ENCODE data around the gene COG5. TPM values are rescaled to one million over a fixed set of nuclear protein-coding genes. Genes with fewer than 3 reads are reported as not detected.

Gene COG5
- total RNA-seq, 2 donors from 2014 or later: 39.7 to 45.8 TPM

DNA sequence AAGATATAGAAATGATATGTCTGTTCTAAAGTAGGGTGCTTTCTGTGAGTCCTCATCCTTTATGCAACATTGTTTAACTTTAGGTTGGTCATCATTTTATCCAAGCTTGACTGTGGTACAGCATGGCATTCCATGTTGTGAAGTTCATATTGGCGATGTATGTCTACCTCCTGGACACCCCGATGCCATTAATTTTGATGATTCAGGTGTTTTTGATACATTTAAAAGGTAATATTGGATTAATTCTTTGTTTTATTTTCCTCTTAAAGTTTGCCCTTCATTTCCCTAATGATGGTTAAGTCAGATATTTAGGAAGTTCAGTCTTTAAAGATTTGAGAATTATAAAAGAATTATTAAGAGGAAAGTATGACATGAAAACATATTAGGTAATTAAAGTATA lies 373.6 kb downstream of the COG5 start:
- ATAC-seq: no peak
- intact Hi-C loops (cut with DNase I, micrococcal nuclease): no loop called here
- DNase-seq: no peak

DNA sequence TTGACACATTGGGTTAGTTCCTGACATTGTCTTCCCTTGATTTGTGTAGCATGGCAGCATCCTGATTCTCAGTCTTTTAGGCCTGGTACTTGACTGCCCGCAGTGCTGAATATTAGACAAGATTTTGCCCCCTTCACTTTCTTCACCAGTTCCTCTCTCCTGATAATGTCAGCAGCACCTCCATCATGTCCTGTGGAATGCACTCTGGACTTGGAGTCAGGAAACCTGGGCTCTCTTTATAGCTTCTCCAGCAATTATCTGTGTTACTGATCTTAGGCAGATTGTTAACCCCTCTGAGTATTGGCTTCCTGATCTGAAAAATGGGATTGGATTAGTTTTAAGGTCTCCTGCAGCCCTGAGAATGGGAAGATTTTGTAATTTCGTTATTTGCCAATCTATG lies 375.9 kb downstream of the COG5 start:
- DNase-seq (no peak), ATAC-seq (peak; percentile 67)
- intact Hi-C loops (cut with DNase I, micrococcal nuclease): no loop called here

DNA sequence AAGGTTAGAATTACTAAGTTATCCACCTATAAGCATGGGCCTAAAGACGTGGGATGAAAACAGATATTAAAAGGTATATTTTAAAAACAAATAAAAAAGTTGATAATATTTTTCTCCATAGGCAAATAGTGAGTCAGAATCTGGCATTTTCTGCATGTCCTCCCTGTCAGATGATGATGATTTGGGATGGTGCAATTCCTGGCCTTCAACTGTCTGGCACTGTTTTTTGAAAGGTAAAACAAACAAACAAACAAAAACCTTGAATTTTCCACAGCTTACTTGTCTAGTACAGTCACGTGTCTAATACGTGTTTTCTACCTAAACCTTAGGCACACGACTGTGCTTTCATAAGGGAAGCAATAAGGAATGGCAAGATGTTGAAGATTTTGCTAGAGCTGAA lies 377.5 kb downstream of the COG5 start:
- intact Hi-C loops (cut with DNase I, micrococcal nuclease): no loop called here
- DNase-seq (no peak), ATAC-seq (no peak)

DNA sequence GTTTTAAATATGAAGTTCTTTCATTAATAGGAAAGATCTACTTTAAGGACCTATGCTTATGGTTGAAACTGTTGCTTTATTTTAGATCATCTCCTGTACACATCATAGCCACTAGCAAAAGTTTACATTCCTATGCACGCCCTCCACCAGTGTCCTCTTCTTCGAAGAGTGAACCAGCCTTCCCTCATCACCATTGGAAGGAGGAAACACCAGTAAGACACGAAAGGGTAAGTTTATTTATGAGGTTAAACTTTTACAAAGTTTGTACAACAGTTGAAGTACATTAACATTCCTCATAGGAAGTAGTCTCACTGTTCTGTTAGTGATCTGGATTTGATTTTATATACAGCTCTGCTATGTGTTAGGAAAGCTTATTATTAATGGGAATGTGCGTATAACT lies 378.0 kb downstream of the COG5 start:
- intact Hi-C loops (cut with DNase I, micrococcal nuclease): no loop called here
- ATAC-seq (peak; percentile 77), DNase-seq (no peak)

DNA sequence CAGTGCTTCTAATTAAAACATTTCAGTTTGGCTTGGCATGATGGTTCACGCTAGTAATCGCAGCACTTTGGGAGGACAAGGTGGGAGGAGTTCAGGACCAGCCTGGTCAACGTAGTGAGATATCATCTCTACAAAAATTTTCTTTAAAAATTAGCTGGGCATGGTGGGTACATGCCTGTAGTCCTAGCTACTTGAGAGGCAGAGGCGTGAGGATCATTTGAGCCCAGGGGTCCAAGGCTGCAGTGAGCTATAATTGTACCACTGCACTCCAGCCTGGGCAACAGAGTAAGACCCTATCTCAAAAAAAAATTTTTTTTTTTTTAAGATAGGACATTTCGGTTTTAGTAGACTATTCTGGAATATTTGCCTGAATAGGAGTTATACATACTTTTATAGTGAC lies 382.5 kb downstream of the COG5 start:
- no peak for DNase-seq
- intact Hi-C loops (cut with DNase I, micrococcal nuclease): no loop called here
- ATAC-seq: no peak

DNA sequence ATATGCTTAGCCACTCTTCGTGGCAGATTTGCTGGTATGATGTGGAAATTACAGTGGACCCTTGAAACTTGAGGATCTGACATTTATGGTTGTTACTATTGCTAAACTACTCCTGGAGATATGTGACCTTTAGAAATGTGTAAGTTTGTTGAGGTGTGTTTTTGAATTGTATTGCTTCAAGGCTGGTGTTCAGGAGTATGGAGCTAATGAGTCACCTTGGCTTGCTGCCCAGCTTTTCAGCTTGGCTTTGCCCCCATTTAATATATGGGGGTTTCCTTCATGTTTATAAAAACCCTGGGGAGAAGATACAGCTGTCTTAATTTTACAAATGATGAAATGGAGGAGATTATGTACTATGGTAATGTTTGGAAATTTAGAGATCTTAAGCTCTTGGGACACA lies 383.3 kb downstream of the COG5 start:
- intact Hi-C loops (cut with DNase I, micrococcal nuclease): no loop called here
- DNase-seq (peak; percentile 40 to 62), ATAC-seq (peak; percentile 81)

DNA sequence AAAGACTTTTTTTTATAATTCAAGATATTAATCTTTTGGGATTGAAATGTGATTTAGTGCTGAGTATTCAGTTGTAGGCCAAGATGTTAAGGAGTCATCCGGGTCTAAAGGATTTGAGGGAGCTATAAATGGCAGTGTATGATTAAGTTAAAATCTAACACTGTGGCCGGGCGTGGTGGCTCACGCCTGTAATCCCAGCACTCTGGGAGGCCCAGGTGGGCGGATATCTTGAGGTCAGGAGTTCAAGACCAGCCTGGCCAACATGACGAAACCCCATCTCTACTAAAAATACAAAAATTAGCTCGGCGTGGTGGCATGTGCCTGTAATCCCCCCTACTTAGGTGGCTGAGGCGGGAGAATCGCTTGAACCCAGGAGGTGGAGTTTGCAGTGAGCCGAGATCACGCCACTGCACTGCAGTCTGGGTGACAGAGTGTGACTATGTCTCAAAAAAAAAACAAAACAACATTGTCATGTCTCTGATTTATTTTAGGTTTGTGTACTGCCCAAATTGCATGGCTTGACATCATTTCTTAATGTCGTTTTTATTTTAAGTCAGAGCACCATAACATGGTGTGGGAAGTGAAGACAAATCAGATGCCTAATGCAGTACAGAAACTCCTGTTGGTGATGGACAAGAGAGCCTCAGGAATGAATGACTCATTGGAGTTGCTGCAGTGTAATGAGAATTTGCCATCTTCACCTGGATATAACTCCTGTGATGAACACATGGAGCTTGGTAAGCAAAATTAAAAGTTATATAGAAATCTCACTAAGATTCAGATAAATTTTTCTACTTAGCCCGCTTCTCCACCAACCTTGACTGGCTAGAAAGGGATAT lies 384.2 kb downstream of the COG5 start:
- ATAC-seq (peak; percentile 49), DNase-seq (no peak)
- intact Hi-C loops (cut with DNase I, micrococcal nuclease): no loop called here

DNA sequence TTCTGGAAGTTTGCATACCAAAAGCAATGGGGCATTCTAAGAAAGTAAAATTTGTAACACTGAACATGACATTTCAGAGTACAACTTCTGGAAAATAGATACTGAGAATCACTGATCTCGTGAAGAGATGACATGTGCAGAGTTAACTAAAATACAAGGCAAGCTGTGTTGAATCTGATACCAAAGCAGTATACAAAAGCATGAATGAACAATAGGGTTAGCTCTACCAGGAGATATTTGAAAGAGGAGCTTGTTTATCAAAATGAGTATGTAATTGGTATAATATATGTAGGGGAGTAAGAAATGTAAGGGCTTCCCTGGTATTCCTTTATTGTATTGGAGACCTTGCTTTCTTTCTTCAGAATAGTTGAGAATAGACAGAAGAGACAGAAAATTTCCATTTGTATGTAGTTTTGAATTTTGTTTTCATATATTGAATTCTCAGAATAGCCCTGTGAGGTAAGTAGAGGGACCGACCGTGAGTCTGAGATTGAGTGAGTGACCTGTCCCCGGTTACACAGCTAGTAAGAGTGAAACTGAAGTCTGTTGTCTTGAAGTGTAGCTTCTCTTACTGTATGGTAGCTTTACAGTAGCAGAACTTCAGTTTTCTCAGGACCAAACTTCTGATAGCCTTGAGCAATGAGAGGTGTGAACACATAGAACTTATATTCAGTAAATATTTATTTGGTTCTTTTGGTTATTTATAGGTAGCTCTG lies 389.9 kb downstream of the COG5 start:
- DNase-seq: no peak
- intact Hi-C loops (cut with DNase I, micrococcal nuclease): no loop called here
- no peak for ATAC-seq

DNA sequence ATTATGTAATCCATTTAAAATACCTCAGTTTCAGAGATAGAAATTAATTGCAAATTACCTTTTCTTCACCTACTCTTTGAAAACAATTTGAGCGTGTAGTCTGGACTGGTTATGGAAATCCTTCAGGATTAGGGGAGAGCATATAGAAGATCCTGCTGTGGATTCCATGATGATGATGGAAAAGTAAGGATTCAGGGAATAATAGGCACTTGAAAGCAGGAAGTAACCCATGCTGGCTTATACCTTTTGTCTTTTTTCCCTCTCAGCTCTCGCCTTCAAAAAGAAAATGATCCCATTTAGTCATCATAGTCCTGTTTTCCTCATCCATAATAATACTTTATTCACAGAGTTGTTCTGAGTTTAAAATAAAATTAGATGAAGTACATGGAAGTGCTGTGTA lies 390.5 kb downstream of the COG5 start:
- intact Hi-C loops (cut with DNase I, micrococcal nuclease): no loop called here
- DNase-seq (no peak), ATAC-seq (no peak)

DNA sequence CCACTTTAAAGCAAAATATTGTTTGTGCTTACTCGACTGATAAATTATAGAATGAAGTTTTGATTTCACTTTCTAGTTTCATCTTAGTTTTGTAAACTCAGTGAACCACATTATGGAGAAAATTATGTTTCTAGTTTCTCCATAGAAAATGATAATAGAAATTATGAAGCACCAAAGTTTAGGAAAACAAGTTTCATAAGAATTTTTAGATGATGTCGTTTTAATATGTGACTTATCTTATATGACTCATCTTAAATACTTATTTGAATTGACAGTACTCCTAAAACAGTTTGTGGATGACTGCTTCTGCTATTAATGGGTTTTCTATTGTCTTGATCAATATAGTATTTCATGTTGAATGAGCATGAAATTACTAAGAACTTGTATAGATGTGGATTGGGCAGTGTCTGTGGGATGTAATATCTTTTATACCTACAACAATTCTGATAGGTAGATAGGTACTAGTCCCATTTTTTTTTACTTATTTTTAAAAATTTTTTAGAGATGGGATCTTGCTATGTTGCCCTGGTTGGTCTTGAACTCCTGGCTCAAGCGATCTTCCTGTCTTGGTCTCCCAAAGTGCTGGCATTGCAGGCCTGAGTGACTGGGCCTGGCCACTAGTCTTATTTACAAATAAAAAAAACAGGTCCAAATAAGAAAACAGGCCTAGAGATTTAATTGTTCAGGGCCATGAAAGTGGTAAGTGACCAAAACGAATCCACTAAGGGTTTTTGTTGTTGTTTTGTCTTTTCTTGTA lies 391.3 kb downstream of the COG5 start:
- no peak for DNase-seq
- no peak for ATAC-seq
- intact Hi-C loops (cut with DNase I, micrococcal nuclease): no loop called here

DNA sequence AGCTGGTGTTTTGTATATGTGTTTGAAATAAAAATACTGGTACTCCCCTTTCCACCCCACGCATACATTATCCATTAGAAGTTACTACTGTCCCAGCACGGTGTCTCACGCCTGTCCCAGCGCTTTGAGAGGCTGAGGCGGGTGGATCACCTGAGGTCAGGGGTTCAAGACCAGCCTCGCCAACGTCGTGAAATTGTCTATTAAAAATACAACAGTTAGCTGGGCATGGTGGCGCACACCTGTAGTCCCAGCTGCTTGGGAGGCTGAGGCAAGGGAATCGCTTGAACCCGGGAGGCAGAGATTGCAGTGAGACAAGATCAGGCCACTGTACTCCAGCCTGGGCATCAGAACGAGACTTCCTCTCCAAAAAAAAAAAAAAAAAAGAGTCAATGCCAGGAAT lies 392.2 kb downstream of the COG5 start:
- no peak for ATAC-seq
- DNase-seq: no peak
- intact Hi-C loops (cut with DNase I, micrococcal nuclease): no loop called here

DNA sequence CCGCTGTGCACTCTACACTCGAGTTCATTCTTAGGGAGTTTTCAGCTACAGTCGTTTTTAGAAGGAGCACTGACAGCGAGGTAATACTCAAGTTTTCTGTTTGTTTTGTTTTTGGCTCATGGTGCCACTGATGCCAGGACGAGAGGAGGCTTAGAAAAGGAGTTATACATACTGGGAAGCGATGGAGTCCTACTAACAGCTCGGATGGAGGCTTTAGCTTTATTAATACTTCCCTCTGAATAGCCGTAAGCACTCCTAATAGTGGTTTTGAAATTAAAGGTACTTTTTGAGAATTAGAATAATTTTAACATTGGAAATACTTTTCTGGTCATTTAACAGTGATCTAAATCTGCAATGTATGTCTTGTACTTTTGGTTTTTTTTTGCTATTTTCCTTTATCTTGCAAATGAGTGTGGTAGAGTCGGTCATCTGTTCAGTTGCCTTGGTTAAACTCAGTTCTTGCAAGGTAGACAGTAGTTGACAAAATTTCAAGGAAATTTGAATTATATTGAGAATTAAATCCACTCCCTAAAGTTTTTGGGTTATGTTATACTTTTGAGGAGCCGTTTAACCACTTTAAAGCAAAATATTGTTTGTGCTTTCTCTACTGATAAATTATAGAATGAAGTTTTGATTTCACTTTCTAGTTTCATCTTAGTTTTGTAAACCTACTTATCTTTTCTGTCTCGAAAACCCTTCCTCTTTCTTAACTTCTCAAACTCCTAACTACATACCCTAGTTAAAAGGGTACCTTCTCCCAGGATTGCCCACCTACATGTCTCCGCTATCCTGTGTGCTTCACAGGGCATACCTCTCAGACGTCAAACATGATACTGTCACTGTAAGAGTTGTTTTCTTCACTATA lies 393.4 kb downstream of the COG5 start:
- DNase-seq: no peak
- no peak for ATAC-seq
- intact Hi-C loops (cut with DNase I, micrococcal nuclease): no loop called here

DNA sequence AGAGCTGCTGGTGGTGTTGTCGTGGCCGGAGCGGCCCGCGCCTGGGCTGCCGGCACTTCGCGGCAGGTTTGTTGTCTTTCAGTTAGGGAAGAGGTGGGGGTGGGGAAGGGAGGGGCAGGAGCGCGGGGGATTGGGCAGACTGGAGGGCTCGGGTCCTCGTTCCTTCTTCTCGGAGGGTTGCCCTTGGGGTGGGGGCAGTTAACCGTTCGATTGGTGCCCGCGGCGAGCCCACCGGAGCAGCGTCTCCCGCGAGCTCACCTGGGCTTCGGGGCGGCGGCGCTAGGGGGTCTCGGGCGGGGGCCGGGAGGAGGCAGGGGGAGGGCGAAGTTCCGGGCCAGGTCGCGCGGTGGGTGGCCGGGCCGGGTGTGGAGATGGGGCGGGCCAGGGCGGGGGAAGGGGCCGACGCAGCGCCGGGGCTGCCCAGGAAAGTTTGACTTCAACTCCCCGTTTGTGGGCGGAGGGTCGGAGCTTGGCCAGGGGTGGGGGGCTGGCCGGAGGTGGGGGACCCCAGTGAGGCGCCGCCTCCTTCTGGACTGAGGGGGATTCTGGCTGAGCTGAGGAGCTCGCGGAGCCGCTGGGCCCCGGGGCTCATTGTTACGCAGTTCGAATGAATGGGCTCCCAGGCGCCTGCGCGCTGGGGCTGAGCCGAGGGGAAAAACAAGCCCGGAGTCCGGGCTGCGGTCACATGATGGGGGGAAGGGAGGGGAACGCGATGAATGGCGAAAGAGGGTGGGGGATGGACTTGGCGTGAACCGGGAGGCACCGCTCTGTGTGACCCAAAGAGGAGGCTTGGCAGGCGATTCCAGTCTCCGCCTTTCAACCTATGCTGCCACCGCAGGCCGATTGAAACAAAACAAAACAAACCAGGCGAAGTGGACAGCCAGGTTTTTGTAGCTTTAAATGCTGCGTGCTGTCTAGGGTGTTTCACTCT lies 394.3 kb downstream of the COG5 start:
- intact Hi-C loops (cut with DNase I, micrococcal nuclease): no loop called here
- peak; percentile 73 for ATAC-seq
- peak; percentile 96 to 98 for DNase-seq

DNA sequence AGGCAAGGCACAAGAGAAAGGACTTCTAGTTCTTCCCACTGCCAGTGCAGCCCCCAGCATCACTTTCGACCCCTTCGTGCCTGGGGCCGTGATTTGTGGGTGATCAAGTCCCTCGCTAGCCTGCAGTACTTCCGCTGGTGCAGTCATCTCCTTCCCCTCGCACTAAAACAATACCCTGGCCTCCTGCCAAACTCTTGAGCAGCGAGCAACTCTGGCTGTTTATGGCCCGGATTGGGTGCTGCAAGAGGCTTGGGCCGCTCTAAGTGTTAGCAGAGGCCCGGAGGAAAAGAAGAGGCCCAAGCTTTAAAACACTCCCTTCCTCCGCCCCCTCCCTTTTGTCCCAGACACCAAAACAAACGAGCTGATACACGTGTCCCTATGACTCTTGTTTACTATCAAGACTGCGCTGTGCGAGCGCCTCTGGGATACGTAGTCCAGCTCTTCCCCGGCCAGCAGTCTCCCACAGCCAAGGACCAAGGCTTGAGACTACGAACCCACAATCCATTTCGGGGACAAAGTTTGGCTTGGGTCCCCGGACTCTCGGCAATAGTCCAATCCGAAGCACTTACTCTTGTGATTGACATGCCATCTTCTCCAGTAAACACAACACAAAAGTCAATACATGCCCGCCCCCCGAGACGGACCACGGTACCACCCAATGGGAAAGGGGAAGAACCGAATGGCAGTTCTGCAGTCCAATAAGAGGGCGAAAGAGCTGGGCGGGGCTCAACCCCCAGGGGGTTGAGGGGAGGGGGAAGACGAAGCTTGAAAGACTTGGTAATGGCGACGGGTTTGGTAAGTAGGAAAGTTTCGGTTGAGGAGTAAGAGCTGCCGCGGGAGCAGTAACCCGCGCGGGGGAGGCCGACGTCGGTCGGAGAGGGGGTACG lies 395.2 kb downstream of the COG5 start, which contains the start of gene HBP1:
TSS of gene HBP1 (plus strand) at position 771 of the 887 bp plus-strand sequence. CDS start 10,891 bp downstream, outside the sequence.
- intact Hi-C loops (cut with DNase I, micrococcal nuclease): no loop called here
- ATAC-seq (peak; percentile 83), DNase-seq (peak; percentile 97 to 99)

DNA sequence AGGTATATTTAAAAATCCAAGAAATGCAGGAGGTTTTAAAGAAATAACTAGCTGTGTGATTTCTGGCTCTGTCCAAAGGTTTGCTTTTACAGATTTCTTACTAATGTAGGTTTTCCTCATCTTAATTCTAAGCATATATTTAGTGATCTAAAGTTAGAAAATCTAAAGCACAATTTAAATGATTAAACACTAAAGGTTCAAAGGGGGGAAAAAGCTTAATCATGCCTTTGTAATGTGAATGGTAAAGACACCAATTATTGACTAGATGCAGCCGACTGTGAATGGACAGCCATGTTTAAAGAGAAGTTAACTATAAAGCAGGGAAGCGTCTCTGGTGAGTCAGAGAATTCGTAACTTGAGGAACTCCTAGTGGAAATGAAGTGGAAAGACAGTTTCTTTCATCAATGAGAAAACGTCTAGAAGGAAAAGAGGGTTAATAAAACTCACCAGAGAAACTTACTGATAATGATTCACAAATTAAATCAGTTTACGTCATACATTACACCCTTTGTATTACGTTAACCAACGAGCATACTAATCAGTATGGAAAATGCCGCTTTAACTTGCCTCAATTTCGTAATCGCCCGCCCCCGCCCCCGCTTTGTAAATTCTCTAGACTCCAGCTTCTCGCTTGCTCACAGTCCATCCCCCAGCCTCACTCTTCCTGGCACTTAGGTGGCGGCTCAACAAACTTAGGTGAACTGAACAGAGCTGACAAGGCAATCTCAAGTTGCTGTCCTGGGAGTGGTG lies 396.1 kb downstream of the COG5 start:
- DNase-seq (no peak), ATAC-seq (peak; percentile 29)
- intact Hi-C loops (cut with DNase I, micrococcal nuclease): no loop called here
